ENCODE results near the gene KCNK2.
A peak's percentile ranks its signal among the peaks of the same experiment; 100 is the strongest.

The KCNK2 gene

DNA sequence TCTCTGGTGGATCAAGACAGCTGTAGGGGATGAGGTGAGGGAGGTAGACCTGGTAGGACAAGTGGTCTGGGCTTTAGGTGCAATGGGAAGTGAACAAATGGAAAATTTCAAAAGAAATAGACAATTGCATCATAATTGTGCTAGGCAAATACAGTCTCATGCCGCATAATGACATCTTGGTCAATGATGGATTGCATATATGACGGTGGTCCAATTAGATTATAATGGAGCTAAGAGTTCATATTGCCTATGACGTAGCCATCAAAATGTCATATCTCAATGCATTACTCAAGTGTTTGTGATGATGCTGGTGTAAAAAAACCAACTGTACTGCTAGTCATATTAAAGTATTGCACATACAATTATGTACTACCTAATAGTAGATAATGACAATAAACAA, 19.0 kb downstream of the KCNK2 start:
- DNase-seq: no peak

DNA sequence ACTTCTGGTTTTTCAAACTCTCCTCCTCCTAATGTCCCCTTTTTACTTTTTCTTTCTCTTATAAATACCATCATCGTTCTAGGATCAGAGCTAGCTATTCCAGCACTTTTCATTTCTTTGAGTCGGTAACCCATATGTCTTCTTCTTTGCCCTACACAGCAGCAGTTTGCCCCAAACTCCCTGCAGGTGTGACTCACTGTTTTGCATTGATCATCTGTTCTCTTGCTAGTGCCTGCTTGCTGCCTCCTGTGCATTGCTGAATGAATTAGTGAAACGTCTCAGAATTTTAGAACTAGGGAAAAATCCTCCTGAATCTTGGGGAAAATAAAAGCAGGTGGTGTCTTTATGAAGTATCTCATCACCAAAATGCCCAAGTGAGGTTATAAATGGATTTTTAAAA, 21.7 kb downstream of the KCNK2 start:
- DNase-seq: no peak

DNA sequence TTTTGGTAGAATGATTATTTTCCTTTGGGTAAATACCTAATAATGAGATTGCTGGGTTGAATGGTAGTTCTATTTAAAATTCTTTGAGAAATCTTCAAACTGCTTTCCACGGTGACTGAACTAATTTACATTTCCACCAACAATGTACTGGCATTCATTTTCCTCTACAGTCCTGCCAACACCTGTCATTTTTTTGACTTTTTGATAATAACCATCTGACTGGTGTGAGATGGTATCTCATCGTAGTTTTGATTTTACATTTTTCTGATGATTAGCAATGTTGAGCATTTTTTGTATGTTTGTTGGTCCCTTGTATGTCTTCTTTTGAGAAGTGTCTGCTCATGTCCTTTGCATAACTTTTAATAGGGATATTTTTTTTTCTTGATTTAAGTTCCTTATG, 23.5 kb downstream of the KCNK2 start:
- DNase-seq: no peak

DNA sequence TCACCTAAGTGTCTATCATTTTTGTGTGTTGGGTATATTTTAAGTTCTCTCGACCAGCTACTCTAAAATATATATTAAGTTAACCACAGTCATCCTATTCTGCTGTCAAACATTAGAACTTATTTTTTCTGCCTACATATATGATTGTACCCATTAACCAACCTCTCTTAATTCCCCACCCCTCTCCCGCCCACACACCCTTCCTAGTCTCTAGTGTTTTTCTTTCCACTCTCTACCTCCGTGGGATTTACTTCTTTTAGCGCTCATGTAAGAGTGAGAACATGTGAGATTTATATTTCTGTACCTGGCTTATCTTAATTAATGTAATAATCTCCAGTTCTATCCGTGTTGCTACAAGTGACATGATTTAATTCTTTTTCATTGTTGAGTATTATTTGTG, 26.6 kb downstream of the KCNK2 start:
- DNase-seq: no peak

DNA sequence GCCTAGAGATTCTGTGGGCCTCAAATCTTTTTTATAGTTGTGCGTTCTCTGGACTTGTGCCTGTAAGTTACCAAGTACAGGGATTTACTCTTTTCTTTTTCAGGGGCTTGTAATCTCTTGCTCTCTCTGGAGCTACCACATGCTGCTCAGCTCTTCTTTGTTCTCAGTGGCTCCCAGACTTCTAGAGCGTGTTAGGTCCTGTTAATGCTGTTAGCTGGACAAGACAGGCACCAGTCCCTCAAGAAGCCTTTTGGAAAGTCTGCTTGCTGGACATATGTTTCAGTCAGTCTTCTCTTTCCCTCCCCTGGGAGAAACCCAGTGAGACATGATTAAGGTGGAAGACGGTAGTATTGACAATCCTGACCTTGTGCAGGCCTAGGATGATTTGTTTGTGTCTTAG, 29.4 kb downstream of the KCNK2 start:
- DNase-seq: no peak

DNA sequence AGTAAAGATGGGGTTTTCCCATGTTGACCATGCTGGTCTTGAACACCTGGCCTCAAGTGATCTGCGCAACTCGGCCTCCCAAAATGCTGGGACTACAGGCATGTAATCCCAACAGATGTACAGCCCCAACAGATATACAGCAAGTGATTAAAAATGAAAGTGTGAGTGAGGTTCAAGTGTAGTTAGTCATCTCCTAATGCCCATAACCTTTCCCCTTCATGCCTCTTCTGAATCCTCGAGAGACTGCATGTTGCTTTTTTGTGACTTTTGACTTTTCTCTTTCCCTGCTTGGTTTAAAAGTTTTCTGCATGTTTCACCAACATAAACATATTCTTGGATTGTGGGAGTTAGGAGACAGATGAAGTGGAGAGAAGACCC, 31.2 kb downstream of the KCNK2 start:
- DNase-seq: no peak

DNA sequence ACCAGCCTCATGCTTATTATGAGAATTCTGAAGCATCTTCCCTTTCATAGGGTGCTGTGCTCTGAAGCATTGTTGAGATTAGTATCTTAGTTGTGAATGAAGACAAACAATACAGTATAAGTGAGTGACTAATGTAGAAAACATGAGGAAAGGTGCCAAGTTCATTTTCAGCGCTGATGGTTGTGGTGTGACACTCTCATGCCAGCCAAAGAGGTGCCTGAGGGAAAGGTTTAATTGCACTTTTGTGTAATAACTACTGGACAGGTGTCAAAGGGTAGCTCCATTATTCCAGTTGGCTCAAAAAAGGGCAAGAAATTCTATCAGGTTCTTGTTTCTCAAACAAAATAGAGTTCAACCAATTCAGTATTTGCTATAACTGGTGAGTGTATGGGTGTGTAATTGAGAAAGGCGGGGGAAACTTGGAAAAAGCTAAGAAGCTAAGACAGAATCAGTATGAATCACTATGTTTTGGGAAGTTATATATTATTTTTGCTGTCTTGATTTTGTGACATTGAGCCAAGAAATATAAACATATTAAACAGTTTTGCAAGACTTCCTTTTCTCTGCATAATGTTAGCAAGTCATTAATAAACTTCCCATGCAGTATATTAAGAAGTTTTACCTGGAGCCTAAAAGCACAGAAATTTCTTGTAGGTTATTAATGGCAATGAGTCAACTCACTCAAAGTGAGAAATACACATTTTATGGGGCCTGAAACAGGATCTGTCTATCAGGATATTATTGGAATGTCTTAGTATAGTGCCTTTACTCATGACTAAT, 31.8 kb downstream of the KCNK2 start:
- DNase-seq: peak; percentile 90

DNA sequence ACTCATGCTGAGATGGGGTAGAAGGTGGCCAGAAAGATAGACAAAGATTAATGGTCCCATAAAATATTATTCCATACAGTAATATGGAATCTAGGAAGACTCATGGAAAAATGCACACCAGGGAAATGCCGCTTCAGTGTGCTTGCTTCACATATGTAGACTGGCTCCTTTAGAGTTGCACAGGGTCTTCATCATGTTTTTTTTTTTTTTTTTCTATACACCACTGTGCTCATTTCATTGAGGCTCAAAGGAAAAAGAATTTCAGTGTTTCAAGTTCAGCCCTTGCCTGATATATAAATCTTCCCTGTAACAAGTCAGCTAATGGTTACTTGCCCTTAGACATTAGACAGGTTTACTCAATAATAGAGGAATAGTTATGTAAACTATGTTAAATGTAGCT, 33.2 kb downstream of the KCNK2 start:
- no peak for DNase-seq

DNA sequence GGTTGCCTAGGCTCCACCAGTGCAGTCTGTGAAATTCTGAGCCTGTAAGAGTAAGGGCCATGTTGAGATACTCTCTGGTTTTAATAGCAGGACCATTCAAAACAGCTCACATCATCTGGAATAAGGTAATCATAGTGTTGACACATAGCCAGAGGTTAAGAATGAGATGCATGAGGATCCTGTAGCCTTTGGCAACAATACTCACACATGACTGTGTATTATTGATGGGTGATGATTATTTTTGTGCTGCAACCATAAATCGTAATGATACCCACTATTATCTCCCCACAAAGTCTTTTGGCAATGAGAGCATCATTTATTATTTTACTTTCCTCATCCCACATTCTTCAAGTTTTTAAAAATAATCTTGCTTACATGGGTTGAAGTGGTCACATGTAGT, 35.5 kb downstream of the KCNK2 start:
- DNase-seq: no peak

DNA sequence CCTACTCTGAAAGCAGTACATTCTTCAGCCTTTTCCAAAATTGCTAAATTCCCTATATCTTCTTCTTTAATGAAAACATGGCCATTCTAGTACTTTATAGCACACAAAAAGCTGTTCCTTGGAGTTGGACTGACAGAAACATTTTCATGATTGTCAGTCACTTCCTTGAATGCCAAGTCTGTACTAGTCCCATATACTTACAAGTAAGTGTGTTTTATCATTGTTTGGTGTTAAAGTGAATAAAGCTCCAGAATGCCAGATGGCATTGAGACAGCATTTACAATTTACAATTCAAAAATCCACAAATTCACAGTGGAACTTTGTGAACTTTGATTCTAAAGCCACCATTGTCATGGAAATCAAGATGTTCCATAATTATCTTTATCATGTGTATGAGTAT, 36.5 kb downstream of the KCNK2 start:
- no peak for DNase-seq

DNA sequence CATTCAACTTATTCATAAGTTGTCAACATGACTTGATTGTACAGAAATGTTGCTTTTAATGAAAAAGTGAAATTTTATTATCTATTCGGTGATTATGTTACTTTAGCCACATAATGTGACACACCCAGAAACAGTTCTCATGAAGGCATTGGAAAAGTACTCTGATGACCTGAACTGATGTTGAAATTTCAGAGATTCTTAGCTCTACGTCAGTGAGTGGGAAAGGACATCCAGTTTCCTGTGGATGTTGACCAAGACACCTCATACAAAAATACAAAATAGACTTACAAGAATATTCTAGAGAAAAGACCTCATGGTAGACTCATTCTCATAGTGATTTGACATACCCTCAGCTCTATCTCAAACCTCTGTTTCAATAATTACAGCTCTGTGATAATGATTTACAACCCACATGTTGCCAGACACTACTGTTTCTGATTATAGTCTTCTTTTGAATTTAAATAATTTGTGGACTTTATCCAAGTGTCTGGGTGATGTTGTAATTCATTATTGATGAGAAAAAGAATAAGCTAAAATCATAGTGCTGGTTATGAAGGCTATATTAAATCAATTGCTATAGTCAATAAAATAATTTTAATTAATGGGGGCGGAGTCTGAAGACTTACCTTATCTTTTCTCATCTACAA, 37.3 kb downstream of the KCNK2 start:
- no peak for DNase-seq

DNA sequence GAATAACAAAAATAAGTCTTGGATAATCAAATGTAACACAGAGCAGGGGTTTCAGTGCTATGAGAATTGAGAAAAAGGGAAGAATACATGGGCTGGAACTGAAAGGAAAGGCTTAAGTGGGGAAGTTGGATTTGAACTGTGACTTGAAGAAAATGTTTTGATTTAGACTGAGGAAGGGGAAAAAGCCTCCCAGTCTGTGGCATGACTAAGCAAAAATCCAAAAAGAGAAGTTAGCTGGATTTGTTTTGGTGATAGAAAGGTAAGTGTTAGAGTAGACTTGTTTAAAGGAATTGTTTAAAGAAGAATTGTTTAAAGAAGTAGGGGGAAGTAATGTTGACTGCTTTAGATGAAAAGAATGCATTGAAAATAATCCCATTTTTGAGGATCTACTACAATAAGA, 46.0 kb downstream of the KCNK2 start:
- DNase-seq: no peak

DNA sequence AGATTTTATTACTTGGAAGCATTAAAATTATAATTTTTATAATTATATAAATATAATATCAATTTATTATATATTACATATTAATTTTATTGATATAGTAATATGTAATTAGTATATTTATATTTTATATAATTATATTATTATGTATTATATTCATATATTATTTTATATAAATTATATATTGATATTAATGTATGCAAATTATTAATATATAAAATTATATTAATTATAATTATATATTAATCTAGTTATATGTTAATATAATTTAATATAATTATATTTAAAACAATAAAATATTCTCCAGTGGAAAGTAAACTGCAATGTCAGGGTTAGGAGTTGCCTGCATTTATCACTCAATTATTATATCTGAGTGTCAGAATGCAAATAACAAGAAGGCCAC, 48.8 kb downstream of the KCNK2 start:
- DNase-seq: no peak

DNA sequence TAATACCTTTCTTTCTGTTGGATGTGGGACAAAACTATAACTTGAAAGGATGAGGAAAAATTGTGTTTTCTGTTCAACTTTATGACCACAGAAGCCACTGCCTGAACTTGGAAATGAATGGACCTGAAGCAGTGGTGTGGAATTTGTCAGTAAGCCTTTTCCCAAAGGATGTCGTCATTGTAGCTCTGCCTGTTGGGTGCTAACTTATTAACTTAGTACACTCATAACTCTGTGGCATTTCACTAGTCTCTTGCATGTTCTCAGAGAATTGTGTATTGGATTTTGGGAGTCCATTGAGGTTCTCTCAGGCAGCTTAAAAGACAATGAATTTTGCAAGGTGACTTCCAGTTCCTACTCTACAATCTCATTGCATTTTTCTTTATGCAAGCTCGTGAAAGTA, 49.6 kb downstream of the KCNK2 start:
- DNase-seq: no peak

DNA sequence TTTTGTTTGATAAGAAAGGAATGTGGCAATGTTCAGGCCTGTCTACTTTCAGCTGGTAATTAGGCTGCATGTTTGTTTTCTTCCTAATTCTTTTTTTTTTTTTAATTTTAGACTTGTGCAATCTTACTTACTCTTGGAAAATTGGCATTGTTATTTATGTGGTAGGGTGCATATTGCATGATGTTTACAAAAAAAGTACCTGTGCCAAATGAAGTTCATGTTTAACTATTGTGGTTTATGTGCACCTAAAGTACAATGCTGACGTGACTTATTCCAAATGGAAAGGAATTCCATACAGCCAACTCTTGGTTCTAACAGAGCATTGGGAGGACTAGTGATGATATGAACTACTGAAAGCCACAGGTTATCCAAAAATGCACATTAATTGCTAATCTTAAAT, 51.0 kb downstream of the KCNK2 start:
- no peak for DNase-seq

DNA sequence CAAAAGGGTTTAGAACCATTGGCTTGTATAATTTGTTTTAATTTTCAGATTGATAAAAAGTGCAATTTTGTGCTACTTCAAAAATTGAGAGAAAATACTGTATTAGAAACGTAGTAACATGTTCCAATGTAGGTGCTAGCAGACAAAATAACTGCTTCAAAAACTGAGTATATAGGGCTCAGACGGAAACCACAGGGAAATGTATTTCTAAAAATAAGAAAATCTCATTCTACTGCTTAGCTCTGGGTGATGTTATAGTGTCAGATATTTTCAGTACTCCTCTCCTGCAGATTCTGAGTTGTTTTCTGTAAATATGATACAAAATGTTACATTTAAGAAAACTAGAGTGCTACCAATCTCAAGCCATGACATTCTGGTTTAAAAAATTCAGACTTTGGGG, 55.4 kb downstream of the KCNK2 start:
- DNase-seq: no peak

DNA sequence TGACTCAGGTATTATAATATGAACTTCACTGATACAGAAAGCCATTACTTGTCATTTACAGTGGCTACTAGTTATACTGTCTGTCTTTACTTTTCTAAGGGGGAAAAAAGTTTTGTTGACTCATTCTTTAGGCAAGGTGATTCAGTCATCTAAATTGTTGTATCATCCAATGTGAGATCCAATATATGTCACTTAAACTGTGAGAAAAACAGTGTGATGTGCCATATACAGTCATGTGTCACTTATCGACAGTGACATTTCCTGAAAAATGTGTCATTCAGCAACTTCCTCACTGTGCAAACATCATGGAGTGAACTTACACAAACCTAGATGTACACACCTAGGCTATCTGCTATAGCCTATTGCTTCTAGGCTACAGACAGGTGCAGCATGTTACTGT, 57.6 kb downstream of the KCNK2 start:
- DNase-seq: no peak

DNA sequence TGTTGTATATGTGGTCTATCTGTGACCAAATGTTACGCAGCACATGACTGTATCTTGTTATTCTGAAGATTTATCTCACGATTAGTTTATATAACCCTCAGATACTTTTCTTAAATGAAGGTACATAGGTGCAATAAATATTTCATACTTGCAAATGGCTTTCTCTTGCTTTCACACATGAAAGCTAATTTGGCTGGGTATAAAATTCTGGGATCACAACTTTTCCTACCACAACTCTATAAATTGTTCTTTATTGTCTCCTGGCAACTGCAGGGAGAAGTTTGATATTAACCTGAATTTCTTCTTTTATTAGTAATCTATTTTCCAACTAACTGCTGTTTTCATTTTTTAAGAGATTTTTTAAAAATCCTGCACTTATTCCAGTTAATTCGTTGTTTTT, 58.9 kb downstream of the KCNK2 start:
- no peak for DNase-seq

DNA sequence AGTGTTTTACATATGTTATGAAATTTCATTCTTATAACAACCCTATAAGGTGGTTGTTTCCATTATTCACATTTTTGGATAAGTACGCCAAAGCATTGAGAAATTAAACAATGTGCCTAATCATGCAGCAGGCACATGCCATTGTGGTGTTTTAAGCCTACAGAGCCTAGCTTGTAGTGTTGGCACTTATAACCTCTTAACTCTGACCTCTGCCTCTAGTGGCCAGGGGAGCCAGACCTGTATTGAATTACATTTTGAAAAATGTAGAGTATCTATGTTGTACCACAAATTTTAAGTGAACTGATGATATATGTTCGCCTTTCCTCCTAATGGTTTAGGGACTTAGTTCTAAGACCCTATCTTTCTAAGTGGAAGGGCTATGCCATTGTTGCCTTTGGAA, 61.0 kb downstream of the KCNK2 start:
- no peak for DNase-seq

DNA sequence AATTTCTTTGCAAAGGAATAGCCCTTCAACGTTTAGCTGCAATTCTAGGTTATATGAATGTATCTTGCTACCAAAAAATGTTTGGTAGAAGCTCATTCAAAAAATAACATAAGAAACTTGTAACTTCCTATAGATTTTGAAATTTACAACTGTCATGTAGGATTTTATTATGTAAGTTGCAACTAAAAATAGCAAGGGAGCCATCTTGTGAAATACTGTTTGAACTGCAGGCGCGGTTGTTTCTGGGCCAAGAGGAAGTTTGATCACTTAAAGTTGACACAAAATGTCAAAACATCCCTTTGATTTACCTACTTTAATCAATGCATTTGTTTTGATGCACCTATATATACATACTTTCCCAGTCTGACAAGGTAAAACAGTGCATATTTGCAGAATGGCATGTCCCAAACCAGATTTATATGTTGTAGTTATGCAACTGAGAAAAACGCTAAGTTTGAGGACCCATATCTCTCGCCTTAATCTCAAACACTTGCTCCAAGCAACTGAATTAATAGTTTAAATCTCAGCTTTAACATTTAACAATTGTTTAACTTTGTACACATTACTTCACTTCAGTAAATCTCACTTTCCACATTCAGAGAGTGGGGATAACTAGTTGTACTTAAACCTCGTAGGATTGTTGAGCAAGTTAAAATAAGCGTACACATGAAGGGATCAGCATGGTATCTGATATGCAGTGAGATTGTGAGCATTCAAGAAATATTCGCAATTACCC, 63.9 kb downstream of the KCNK2 start:
- DNase-seq: peak; percentile 55

DNA sequence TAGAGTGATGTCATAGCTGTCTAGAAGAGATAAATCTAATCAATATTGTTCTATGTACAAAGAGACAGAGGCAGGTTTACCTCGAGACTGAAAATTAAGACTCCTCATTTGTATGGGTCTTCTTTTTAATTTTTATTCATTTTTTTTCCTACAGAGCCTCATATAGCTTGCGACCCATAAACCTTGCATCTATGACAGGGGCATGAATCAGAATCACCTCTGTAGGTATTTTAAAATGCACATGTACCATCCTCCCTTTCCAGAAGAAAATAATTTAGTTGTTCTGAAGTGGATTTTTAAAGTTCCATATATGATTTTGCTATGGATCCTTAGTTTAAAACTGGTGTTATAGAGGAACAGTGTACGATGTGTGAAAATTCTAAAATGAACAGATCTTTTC, 64.5 kb downstream of the KCNK2 start:
- no peak for DNase-seq

DNA sequence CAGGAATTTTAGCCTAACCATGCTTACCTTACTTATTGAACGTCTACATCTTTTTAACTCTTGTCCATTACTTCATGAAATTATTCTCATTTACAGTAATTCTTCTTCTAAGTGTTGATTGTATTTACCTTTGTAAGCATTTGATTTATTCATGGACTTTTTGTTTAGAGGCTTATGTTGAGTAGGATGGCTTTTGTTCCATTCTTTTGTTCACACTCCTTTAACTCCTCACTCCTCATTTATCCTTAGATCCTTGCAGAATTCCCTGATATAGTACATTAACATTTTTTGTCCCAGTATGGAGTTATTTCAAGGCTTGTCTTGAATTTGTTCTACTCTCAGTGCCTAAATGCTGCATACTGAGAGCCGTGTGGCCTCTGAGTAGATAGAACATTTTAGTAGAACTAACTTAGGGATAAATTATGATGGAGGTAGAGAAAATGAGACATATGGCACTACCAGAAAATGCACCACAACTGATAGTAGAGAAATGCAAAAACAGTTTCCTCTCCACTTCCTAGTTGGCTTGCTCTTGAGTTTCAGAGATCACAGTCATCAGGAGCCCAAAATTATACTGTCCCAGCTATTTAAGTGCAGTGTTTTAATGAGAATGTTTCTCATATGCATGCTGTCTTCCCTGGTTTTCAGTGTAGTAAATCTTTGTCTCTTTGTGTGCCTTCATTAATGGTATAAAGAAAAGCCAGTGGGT, 69.5 kb downstream of the KCNK2 start:
- DNase-seq: no peak

DNA sequence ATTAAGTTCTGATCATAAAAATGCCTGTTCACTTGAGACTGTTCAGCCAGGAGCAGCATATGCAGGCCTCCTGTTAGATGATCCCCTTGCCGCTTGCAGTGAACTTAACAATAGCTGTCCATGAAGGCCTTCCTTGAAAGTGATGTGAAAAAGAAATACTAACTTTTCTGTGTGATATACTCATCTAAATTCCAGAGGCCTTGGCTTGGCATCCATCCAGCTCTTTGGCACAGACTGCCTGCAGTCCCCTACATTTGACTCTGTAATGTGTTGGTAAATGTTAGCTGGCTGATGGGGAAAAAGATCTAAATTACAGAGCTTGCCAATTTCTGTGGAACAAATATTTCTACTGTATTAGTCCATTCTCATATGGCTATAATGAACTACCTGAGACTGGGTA, 73.7 kb downstream of the KCNK2 start:
- DNase-seq: no peak

DNA sequence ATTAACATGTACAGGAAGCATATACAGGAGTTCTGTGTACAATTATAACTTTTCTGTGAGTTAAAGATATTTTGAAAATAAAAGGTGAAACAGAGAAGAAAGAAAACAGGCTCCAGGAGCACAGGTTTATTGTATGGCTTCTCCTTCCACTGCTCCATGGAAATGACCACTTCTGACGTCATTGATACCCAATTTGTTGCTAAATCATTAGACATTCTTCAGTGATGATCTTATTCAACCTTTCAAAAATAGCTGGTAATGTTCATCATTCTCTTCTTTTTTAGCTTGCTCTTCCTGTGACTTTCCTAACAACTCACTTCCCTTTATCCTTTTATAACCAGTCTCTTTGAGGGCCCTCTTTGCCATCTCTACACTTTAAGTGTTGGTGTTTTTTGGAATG, 77.8 kb downstream of the KCNK2 start:
- DNase-seq: no peak

All from NCI-H1105 treated with DMSO at 0.1 percent for 48 hours (cell line).